GM21447 (cell line): Measurements from ENCODE around the gene GPC5.

Experiments used
- ATAC-seq: cut with Tn5 transposase; IDR thresholded peaks from one replicate; pipeline ENCODE4 v1.9.1; 2021; ENCODE audit not compliant: unreplicated experiment

Gene GPC5

GRCh38 chr13:91586609-91587008 lies 188.2 kb downstream of the GPC5 start:
- no peak for ATAC-seq

DNA sequence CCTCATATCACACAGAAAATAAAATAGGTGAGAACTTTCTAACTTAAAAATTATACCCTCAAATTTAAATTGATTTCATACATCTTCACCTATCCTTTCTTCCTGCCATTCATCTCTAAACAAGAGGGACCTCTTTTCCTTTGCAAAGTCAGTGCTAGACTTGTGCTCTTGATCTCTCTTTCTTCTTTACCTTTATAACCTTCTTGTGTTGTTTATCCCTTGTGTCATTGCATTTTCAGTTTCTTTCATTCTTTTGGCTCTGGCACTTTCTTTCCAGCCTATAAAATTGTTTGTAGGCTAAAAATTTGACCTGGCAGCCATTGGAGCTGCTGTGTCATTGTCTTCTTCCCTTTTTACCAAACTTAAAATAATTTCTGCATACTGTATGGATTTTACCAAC lies 190.1 kb downstream of the GPC5 start:
- ATAC-seq = no peak

DNA sequence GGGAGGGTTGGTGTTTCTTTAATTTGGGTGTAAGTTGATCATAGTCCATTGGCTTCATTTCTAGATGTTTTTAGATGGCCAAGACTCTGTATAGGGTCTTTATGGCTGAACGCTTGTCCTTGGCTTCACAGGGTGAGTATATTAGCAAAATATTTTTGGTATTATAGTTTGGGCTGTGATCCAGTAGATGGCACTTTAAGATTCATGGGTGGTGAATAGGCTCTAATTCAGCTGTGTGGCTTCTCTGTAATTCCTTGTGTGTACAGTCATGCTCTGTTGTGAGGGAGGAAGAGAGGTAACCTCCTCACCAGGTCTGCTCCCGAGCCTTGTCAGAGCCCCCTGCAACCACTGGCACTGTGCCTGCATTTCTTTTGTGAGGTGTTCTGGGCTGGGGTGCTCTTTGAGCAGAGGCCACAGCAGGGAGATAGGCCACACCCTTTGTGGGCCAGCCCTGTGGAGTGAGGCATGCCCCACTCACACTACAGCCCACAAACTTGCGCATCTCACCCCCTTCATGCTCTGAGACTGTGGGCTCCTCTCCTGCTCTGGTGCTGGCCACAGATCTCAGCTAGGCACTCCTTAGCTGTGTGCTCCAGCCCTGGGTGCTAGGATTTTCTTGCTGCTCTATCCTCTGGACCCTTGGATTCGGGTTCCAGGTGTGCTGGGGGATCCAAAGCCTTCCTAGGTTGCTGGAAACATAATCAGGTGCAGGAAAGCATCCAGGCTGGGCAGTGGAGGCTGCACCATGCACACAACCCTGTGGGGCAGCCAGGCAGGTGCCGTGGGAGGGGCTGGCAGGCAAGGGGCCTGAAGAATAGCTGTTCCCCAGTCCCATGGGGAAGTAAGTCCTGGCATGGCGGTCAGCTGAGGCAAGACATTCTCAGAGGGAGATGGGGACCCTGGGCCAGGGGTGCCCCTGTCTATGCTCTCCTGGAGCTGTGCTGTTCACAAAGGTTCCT lies 193.9 kb downstream of the GPC5 start:
- ATAC-seq = no peak

DNA sequence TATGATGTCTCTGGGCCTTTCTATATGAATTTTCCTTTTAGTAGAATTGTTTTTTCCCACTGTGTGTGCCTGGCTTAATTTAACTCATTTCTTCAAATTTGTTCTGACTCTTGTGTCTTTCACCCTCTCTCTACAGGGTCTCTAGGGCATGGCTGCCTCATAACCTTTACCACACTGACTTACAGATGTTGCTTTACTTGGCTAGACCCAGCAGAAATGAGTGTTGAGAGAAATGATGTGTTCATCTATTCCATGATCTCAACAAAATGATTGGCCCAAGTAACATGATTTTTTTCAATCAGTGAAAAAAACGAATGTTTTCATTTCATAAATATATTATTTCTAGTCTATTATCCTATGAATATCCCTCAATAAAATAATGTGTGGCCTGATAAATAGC lies 195.0 kb downstream of the GPC5 start:
- no peak for ATAC-seq

DNA sequence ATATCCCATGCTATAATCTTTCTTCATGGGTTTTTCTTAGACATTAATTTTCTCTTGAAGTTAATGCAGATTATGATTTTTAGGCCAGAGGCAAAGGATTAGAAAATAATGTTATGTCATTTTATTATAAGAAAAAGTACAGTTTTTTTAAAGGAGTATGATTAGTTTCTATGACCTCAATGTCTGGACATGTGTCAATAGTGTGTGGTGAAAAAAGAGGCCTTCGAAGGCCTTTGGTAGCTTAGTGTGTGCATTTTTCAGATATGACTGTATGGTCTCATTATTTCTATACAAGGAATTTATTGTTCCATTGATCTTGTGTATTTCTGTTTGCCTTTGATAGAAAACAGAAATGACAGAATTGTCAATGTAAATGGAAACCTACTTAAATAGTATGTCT lies 195.6 kb downstream of the GPC5 start:
- ATAC-seq = no peak

DNA sequence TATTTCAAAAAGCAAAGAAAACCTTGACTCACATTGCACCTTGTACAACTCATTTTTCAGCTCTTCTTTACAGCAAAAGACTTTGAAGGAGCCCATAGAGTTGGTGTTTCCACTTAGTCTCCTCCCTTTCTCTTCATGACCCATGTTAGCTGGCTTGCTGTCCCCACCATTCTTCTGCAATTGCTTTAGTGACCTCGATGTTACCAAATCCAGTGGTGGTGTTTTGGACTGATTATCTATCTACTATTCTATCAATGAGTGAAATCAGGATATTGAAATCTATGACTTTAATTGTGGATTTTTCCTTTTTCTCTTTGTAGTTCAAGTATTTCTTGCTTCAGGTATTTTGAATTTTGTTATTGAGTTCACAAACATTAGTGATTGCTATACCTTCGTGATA lies 197.3 kb downstream of the GPC5 start:
- ATAC-seq = no peak

- no peak for ATAC-seq
Measured at GRCh38 chr13:91596842-91597241, 198.4 kb downstream of the GPC5 start.

DNA sequence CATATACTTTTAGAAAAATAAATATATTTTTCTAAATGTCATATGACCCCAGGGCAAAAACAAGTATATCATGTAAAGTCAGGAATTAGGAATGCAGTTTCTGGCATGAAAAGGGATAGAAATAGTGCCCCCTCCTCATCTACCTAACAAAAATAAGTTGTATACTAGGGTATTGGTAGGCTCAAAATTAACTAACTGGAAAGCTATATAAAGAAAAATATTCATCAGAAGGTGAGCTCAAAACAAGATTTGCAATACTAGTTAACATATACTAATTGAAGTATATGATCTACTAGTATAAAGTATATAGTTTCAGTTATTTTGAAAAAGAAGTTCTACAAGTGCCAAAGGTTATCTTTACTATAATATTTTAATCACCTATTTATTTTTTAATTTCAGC lies 200.2 kb downstream of the GPC5 start:
- no peak for ATAC-seq

DNA sequence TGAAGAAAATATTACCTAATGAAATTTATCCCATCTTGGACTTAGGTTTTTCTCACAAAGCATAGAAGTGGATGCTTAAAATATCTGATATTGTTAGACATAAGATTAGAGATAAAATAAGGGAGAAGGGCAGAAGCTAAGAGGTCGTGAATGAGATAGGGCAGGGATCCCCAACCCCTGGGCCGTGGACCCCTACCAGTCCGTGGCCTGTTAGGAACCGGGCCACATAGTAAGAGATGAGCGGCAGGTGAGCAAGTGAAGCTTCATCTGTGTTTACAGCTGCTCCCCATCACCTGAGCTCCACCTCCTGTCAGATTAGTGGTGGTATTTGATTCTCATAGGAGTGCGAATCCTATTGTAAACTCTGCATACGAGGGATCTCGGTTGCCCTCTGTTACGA lies 202.9 kb downstream of the GPC5 start:
- no peak for ATAC-seq

DNA sequence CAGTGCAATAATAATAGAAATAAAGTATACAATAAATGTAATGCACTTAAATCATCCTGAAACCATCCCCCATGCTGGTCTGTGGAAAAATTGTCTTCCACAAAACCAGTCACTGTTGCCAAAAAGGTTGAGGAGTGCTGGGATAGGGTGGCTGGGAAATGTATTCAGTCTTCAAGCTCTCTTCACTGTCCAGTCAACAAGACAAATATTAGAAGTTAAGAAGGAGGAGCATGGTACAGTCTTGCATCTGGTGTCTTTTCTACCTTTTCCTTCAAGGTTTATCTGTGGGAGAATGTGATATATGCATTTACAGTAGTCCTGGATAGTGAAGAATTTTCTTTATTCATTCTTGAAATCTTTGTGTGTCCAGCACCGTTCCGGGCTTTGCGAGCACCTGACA lies 203.4 kb downstream of the GPC5 start:
- ATAC-seq = no peak

DNA sequence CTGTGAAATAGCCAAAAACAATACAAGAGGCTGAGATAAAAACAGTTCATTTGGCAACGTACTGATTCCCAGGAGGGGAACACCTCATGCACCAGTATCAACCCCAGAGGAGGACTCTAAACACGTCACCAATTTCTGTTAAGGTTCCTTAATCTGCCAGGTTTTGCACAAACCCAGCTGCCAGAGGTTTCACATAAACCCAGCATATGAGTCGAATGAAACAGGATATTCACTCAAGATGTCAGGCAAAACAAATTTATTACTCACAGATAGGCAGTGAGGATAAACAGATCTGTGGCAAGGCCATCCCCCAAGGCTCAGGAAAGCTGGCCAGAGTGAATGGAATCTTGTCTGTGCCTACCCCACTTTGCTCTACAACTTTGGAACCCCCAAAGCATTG lies 210.9 kb downstream of the GPC5 start:
- ATAC-seq = no peak

GRCh38 chr13:91618315-91618714 lies 219.9 kb downstream of the GPC5 start:
- no peak for ATAC-seq

- ATAC-seq = no peak
Measured at GRCh38 chr13:91620670-91621141, 222.3 kb downstream of the GPC5 start.

GRCh38 chr13:91621161-91621560 lies 222.7 kb downstream of the GPC5 start:
- no peak for ATAC-seq

GRCh38 chr13:91621963-91622362 lies 223.5 kb downstream of the GPC5 start:
- no peak for ATAC-seq

- ATAC-seq = no peak
Measured at GRCh38 chr13:91622778-91623550, 224.5 kb downstream of the GPC5 start.

DNA sequence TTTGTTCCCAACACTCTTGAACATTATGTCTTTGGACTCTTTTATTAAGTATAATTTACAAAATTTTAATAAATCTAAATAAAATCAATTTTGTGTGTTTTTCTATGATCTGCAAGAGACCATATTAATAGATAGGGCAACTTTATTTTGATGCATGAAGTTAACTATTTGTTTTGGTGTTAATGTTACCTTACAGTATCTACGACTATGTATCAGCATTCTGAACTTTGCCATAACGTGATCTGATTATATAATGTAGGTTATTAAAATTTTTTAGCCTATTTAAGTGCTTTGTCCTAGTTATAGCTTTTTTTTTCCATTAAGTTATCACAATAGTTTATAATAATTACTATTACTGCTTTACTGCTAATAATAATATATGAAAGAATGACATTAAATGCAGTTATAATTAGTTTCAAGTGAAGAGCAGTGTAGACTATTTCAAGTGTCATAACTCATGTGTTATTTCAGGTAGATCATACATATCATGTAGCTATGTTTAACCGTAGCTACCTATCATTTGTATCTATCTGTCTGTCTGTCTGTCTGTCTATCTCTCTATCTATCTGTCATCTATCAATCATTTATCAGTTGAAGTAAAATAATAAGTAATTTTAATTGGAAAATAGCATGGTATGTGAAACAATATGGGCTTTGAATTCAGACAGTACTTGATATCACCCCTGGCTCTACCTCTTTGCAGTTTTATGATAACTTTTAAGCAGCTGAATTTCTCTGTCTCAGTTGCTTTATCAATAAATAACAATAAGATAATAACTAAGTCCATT lies 229.7 kb downstream of the GPC5 start:
- ATAC-seq = no peak

GRCh38 chr13:91630946-91631345 lies 232.5 kb downstream of the GPC5 start:
- no peak for ATAC-seq

GRCh38 chr13:91632086-91632485 lies 233.7 kb downstream of the GPC5 start:
- no peak for ATAC-seq

DNA sequence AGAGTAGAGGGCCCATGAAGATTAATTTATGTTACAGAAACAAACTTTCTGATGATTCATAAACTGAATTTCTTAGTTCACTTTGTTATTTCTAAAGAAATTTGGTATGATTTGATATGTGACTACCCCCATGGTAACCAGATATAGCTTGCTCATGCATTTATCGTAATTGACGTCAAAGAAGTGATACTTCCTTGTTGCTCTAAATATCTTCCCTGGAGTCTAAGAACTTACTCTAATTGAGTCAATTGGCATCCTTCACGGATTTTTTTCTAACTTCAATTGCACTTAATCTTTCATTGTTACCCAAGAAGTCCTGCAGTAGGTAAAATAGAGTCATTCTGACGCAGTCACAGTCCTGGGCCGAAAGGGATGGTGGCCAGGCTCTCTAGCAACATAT lies 240.9 kb downstream of the GPC5 start:
- no peak for ATAC-seq

- no peak for ATAC-seq
Measured at GRCh38 chr13:91643394-91643793, 245.0 kb downstream of the GPC5 start.
